Measurements from ENCODE around the gene RINL. TPM values are rescaled to one million over a fixed set of nuclear protein-coding genes. Genes with fewer than 3 reads are reported as not detected.

Gene RINL, protein sequence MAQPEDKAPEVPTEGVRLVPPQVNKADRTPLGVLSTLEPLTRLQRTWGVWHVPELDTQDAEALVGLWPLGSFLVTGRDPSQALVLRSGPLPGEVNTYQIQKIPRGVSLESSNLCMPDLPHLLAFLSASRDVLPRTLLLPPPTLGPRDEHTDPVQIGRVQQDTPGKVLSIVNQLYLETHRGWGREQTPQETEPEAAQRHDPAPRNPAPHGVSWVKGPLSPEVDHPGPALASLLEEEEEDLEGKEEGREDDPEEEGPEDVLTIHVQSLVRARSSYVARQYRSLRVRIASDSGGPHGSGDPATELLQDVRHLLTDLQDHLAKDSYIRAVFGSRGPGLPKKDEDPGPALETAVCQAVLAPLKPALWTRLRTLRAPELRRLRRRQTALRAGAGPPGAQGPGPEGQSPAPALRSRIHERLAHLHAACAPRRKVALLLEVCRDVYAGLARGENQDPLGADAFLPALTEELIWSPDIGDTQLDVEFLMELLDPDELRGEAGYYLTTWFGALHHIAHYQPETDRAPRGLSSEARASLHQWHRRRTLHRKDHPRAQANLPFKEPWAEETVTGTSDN
- 1 to 10 TPM in 3 of 4 donors, under 1 TPM in 1; 0.95 to 3.3 (median 2.9) TPM for total RNA-seq

GRCh38 chr19:38877781-38878574, at the start of gene RINL:
Gene RINL, minus strand, starts transcription at chr19:38878275. Its CDS starts 1,533 bp downstream, at chr19:38876742.
- Histone ChIP-seq H3K27me3 (no peaks in the 10 kb centered on the region), H3K4me3 (no peak within 1 kb of the TSS), H3K36me3 (peaks cover 0 to 34% of the 10 kb centered on the region in 2 donors), H3K4me1 (peaks cover 3 to 6% of the 10 kb centered on the region in 2 donors), H3K9me3 (no peaks in the 10 kb centered on the region), H3K27ac (peak within 1 kb of the TSS; percentile 45 to 54 (median 52))
- in situ Hi-C loops (cut with MboI; ENCODE audit: low sequenced_read_pairs in 4 of 4): no loop called here
- intact Hi-C loops (cut with DNase I; ENCODE audit: low total_unique reads): no loop called here
- DNase-seq (no peak), ATAC-seq (no peak)
- TF ChIP-seq POLR2A (IDR thresholded peaks at IDR 0.05) (no peak), CTCF (IDR thresholded peaks at IDR 0.05 in 4 of 5, conservative IDR thresholded peaks at IDR 0.05 in 1 of 5) (no peak)

- peaks cover 0 to 18% of the 10 kb centered on the region in 2 donors for H3K36me3 ChIP-seq
- no peak overlapping the region for H3K4me3 ChIP-seq
- no peaks in the 10 kb centered on the region for H3K27me3 ChIP-seq
- no peak overlapping the region for H3K27ac ChIP-seq
- no peak for TF ChIP-seq POLR2A (IDR thresholded peaks at IDR 0.05)
- no peak for TF ChIP-seq CTCF (IDR thresholded peaks at IDR 0.05 in 4 of 5, conservative IDR thresholded peaks at IDR 0.05 in 1 of 5)
- intact Hi-C loops (cut with DNase I; ENCODE audit: low total_unique reads) (no loop called here), in situ Hi-C loops (cut with MboI; ENCODE audit: low sequenced_read_pairs in 4 of 4) (loop anchor here in 2 of 4 donors (10.0 to 25.0 kb wide), 2 partner anchors 187 to 520 kb away; partner anchors contain the start of genes CAPN12 (in 2 of the 2) and FAM98C (in 1 of the 2))
- H3K9me3 ChIP-seq: no peaks in the 10 kb centered on the region
- ATAC-seq (no peak), DNase-seq (no peak)
- peaks cover 0 to under 1% of the 10 kb centered on the region in 2 donors for H3K4me1 ChIP-seq
Measured at GRCh38 chr19:38924388-38924787, 46.3 kb upstream of the RINL start.

GRCh38 chr19:38922482-38922881, 44.4 kb upstream of the RINL start:
- Histone ChIP-seq H3K4me1 (no peaks in the 10 kb centered on the region), H3K27me3 (no peaks in the 10 kb centered on the region), H3K27ac (no peak overlapping the region), H3K4me3 (no peak overlapping the region), H3K9me3 (no peaks in the 10 kb centered on the region), H3K36me3 (peaks cover 0 to 18% of the 10 kb centered on the region in 2 donors)
- ATAC-seq (no peak), DNase-seq (no peak)
- intact Hi-C loops (cut with DNase I; ENCODE audit: low total_unique reads) (no loop called here), in situ Hi-C loops (cut with MboI; ENCODE audit: low sequenced_read_pairs in 4 of 4) (loop anchor here in 2 of 4 donors (10.0 to 25.0 kb wide), 2 partner anchors 185 to 518 kb away; partner anchors contain the start of genes CAPN12 (in 2 of the 2) and FAM98C (in 1 of the 2))
- no peak for TF ChIP-seq POLR2A (IDR thresholded peaks at IDR 0.05)
- no peak for TF ChIP-seq CTCF (IDR thresholded peaks at IDR 0.05 in 4 of 5, conservative IDR thresholded peaks at IDR 0.05 in 1 of 5)

GRCh38 chr19:38921420-38922274, 43.6 kb upstream of the RINL start:
- in situ Hi-C loops (cut with MboI; ENCODE audit: low sequenced_read_pairs in 4 of 4): loop anchor here in 2 of 4 donors (10.0 to 25.0 kb wide), 2 partner anchors 184 to 517 kb away; partner anchors contain the start of genes CAPN12 (in 2 of the 2) and FAM98C (in 1 of the 2)
- H3K4me1 ChIP-seq: no peaks in the 10 kb centered on the region
- ATAC-seq (no peak), DNase-seq (no peak)
- TF ChIP-seq POLR2A (IDR thresholded peaks at IDR 0.05) (no peak), CTCF (IDR thresholded peaks at IDR 0.05 in 4 of 5, conservative IDR thresholded peaks at IDR 0.05 in 1 of 5) (no peak)
- H3K36me3 ChIP-seq: peaks cover 0 to 18% of the 10 kb centered on the region in 2 donors
- H3K27ac ChIP-seq: no peak overlapping the region
- no peak overlapping the region for H3K4me3 ChIP-seq
- intact Hi-C loops (cut with DNase I; ENCODE audit: low total_unique reads): no loop called here
- H3K9me3 ChIP-seq: no peaks in the 10 kb centered on the region
- no peaks in the 10 kb centered on the region for H3K27me3 ChIP-seq
